ENCODE measurements around the gene RASEF.

DNA sequence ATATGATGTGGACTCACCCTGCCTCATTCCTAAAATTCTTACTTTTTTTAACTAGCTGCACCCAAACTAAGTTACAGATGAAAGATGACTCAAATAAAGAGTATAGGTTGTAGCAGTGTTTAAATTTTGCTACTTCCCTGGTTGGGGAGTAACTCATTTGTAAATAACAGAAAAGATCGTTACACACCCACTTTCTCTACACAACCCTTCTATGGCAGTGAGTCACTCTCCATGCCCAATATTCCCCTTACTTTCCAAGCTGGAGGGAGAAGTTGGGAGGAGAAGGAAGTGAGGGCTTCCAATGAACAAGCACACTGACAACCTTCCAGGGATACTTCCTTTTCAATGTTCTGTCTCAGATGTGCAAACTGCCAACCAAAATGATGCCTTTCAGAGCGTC, 1.9 kb downstream of the RASEF start:
- TF ChIP-seq, protein P1, sequence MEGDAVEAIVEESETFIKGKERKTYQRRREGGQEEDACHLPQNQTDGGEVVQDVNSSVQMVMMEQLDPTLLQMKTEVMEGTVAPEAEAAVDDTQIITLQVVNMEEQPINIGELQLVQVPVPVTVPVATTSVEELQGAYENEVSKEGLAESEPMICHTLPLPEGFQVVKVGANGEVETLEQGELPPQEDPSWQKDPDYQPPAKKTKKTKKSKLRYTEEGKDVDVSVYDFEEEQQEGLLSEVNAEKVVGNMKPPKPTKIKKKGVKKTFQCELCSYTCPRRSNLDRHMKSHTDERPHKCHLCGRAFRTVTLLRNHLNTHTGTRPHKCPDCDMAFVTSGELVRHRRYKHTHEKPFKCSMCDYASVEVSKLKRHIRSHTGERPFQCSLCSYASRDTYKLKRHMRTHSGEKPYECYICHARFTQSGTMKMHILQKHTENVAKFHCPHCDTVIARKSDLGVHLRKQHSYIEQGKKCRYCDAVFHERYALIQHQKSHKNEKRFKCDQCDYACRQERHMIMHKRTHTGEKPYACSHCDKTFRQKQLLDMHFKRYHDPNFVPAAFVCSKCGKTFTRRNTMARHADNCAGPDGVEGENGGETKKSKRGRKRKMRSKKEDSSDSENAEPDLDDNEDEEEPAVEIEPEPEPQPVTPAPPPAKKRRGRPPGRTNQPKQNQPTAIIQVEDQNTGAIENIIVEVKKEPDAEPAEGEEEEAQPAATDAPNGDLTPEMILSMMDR (conservative IDR thresholded peaks at IDR 0.05; ENCODE audit: low read length): no peak
- no peak for TF ChIP-seq EZH2phosphoT487 (IDR thresholded peaks at IDR 0.05; ENCODE audit: borderline replicate concordance)

Measured in Loucy (cell line).